SK-N-SH treated with all-trans-retinoic acid at 6 μM for 48 hours (cell line): ENCODE results near the gene SPEN.

Experiments used
- BACH2 ChIP-seq: fragments of 250-450 bp; sonication (Bioruptor Pico); IDR thresholded peaks from 2 replicates; pipeline ENCODE4 v1.9.0; 2021; ENCODE audit warnings: mild to moderate bottlenecking, borderline replicate concordance
- CSDC2 ChIP-seq: fragments of 250-450 bp; sonication (Bioruptor Pico); IDR thresholded peaks from 2 replicates; pipeline ENCODE4 v1.5.0; 2020; ENCODE audit warnings: mild to moderate bottlenecking, moderate library complexity
- GLIS3 ChIP-seq: fragments of 250-450 bp; sonication (Bioruptor Pico); IDR thresholded peaks from 2 replicates; pipeline ENCODE4 v1.5.0; 2020; ENCODE audit warnings: mild to moderate bottlenecking, moderate library complexity
- OSR1 ChIP-seq: fragments of 250-450 bp; sonication (Bioruptor Pico); IDR thresholded peaks from 2 replicates; pipeline ENCODE4 v1.8.0; 2022; ENCODE audit warnings: moderate library complexity, mild to moderate bottlenecking, inconsistent platforms
- ZFP3 ChIP-seq: fragments of 250-450 bp; sonication (Bioruptor Pico); IDR thresholded peaks from 2 replicates; pipeline ENCODE4 v1.5.0; 2020; ENCODE audit warnings: mild to moderate bottlenecking, moderate library complexity
- ZNF8 ChIP-seq: fragments of 450-650 bp; formaldehyde crosslinking; IDR thresholded peaks from 2 replicates; pipeline ENCODE4 v1.5.0; 2020; ENCODE audit warnings: mild to moderate bottlenecking, moderate library complexity
- TF ChIP-seq, protein P1 (sequence below): fragments of 250-450 bp; sonication (Bioruptor Pico); IDR thresholded peaks from 2 replicates; pipeline ENCODE4 v1.8.0; 2020; ENCODE audit warnings: mild to moderate bottlenecking, moderate library complexity, borderline replicate concordance
- TF ChIP-seq, protein P2 (sequence below): fragments of 250-450 bp; sonication (Bioruptor Pico); IDR thresholded peaks from 2 replicates; pipeline ENCODE4 v1.5.1; 2021; ENCODE audit warnings: mild to moderate bottlenecking, moderate library complexity

DNA sequence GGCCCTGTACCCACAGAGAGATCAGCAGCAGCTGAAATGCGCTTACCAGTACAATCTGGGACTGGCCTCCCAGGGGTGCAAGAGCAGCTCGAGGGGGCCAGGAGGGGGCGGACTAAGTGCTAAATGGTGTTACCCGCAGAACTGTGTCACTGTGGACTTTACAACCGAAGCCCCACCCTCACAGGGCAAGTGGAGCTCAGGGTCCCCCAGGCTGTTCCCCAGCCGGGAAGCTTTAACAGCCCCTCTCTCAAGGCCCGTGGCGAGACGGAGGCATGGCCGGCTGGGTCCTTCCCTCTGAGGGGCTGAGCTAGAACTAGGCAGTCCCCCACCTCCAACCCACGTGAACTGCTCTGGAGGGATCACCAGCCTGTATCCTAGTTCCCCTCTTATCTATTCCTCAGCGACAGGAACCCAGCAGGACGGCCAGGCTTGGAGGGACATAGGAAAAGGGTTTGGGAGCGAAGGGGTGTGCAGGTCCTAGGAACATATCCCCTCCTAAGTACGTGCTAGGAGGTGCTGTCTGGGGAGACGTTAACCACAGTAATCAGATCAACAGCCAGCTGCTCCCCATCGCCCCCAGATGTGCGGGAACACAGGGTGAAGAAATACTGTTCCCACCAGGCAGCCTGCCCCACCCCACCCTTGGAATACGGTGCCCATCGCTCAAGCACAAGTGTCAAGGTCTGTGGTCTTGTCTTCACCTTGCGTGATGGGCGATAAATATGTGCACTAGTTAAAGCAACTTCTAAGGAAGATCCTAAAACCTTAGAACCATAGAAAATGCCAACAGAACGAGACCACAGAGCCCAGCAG lies 104.0 kb downstream of the SPEN start:
- TF ChIP-seq ZFP3 (CRISPR knock-in tag): no peak
- no peak for TF ChIP-seq BACH2 (CRISPR knock-in tag)
- no peak for TF ChIP-seq CSDC2 (CRISPR knock-in tag)
- TF ChIP-seq GLIS3 (CRISPR knock-in tag): no peak
- TF ChIP-seq, protein P1, sequence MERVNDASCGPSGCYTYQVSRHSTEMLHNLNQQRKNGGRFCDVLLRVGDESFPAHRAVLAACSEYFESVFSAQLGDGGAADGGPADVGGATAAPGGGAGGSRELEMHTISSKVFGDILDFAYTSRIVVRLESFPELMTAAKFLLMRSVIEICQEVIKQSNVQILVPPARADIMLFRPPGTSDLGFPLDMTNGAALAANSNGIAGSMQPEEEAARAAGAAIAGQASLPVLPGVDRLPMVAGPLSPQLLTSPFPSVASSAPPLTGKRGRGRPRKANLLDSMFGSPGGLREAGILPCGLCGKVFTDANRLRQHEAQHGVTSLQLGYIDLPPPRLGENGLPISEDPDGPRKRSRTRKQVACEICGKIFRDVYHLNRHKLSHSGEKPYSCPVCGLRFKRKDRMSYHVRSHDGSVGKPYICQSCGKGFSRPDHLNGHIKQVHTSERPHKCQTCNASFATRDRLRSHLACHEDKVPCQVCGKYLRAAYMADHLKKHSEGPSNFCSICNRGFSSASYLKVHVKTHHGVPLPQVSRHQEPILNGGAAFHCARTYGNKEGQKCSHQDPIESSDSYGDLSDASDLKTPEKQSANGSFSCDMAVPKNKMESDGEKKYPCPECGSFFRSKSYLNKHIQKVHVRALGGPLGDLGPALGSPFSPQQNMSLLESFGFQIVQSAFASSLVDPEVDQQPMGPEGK (CRISPR knock-in tag): no peak
- TF ChIP-seq OSR1 (CRISPR knock-in tag): no peak
- TF ChIP-seq, protein P2, sequence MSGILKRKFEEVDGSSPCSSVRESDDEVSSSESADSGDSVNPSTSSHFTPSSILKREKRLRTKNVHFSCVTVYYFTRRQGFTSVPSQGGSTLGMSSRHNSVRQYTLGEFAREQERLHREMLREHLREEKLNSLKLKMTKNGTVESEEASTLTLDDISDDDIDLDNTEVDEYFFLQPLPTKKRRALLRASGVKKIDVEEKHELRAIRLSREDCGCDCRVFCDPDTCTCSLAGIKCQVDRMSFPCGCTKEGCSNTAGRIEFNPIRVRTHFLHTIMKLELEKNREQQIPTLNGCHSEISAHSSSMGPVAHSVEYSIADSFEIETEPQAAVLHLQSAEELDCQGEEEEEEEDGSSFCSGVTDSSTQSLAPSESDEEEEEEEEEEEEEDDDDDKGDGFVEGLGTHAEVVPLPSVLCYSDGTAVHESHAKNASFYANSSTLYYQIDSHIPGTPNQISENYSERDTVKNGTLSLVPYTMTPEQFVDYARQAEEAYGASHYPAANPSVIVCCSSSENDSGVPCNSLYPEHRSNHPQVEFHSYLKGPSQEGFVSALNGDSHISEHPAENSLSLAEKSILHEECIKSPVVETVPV (CRISPR knock-in tag): no peak
- no peak for TF ChIP-seq ZNF8 (CRISPR knock-in tag)
